K562 (cell line): ENCODE measurements around the gene IRAK3. TPM values are rescaled to one million over a fixed set of nuclear protein-coding genes. Genes with fewer than 3 reads are reported as not detected.

ENCODE experiments used
- ATAC-seq: fragments of 200-7000 bp; cut with Tn5 transposase; 3 replicates; pipeline ENCODE4 v1.9.1; 2020; ENCODE audit warnings: moderate library complexity
- BruUV-seq: library from RNA; stranded (reverse); fragments of 400-500 nt; replicated peaks from 2 replicates; lab custom pipeline; 2021; lab: Mats Ljungman, UMichigan
- CTCF ChIA-PET: fragments of 300-600 bp; formaldehyde crosslinking; extraction: SDS; loops from one replicate; lab custom pipeline; 2021; ENCODE audit warnings: low intra/inter-chr PET ratio; lab: Yijun Ruan, JAX
- POLR2A ChIA-PET: fragments of 300-600, 350-650 bp; sonication (Branson Sonifier 250); formaldehyde crosslinking; extraction: SDS; loops from one replicate; lab custom pipeline; 2021; ENCODE audit warnings: antibody characterized with exemption, inconsistent platforms; lab: Yijun Ruan, JAX
- DNase-seq, 4 experiments: peaks; one replicate each; pipeline versions ENCODE4 v3.0.0 to v3.0.0-alpha.2; 2011 to 2018; ENCODE audit warnings: low spot score in 3 of 4, mixed read lengths in 3 of 4; ENCODE audit errors: extremely low read depth in 1 of 4
- FAIRE-seq: peaks from 2 replicates; lab custom pipeline; 2011; peaks lifted over from hg19 to GRCh38; lab: Jason Lieb, UNC
- H2AFZ ChIP-seq: 2 replicates; pipeline ENCODE4 v1.6.0; 2011; ENCODE audit warnings: low read depth, low read length, control low read depth, inconsistent platforms
- H3K27ac ChIP-seq: fragments of 200-600 bp; 3 replicates; pipeline ENCODE4 v1.8.0; 2011; ENCODE audit warnings: low read depth, mild to moderate bottlenecking, control low read depth, inconsistent platforms, low read length, moderate library complexity, mixed read lengths; ENCODE audit errors: extremely low read depth
- H3K27me3 ChIP-seq, 2 experiments: fragments of 300-600 bp in 1 of 2; 2 replicates in 1 of 2; 3 replicates in 1 of 2; pipeline versions ENCODE4 v1.6.0 to v1.8.0; 2011; ENCODE audit warnings: inconsistent platforms in 2 of 2, low read length in 2 of 2, mild to moderate bottlenecking in 1 of 2, mixed read lengths in 1 of 2, moderate library complexity in 1 of 2; ENCODE audit not compliant: control insufficient read depth in 2 of 2, insufficient read depth in 2 of 2
- H3K36me3 ChIP-seq: fragments of 300-600 bp; 3 replicates; pipeline ENCODE4 v1.8.0; 2011; ENCODE audit warnings: mild to moderate bottlenecking, low read length, inconsistent platforms; ENCODE audit not compliant: control insufficient read depth, insufficient read depth
- H3K4me1 ChIP-seq, 2 experiments: fragments of 200-600 bp in 1 of 2; replicated peaks in 1 of 2; 2 replicates in 1 of 2; 3 replicates in 1 of 2; pipeline versions ENCODE4 v1.5.1 to v1.8.0; 2011; ENCODE audit warnings: inconsistent platforms in 2 of 2, low read length in 2 of 2, mild to moderate bottlenecking in 1 of 2, mixed read lengths in 1 of 2, moderate library complexity in 1 of 2; ENCODE audit not compliant: control insufficient read depth in 2 of 2, insufficient read depth in 2 of 2
- H3K4me2 ChIP-seq: 2 replicates; pipeline ENCODE4 v1.6.1; 2011; ENCODE audit warnings: low read length, control low read depth, inconsistent platforms, mixed read lengths; ENCODE audit not compliant: insufficient read depth
- H3K4me3 ChIP-seq: fragments of 200-600 bp; sonication (generic), shearing (Covaris generic); 2 replicates; pipeline ENCODE4 v1.5.1; 2016; ENCODE audit warnings: control low read depth, inconsistent platforms
- H3K79me2 ChIP-seq: fragments of 200-600 bp; 3 replicates; pipeline ENCODE4 v1.8.0; 2011; ENCODE audit warnings: low read length, inconsistent platforms; ENCODE audit not compliant: control insufficient read depth, insufficient read depth
- H3K9ac ChIP-seq, 2 experiments: 2 replicates each; pipeline versions ENCODE4 v1.6.0 to v1.6.1; 2011; ENCODE audit warnings: low read depth in 2 of 2, low read length in 2 of 2, control low read depth in 1 of 2, inconsistent platforms in 1 of 2, mild to moderate bottlenecking in 1 of 2, mixed read lengths in 1 of 2; ENCODE audit not compliant: insufficient read depth in 1 of 2
- H3K9me1 ChIP-seq: one replicate; pipeline ENCODE4 v1.6.0; 2011; ENCODE audit warnings: inconsistent platforms, mild to moderate bottlenecking, low read length, moderate library complexity; ENCODE audit not compliant: control insufficient read depth, insufficient read depth
- H3K9me3 ChIP-seq: replicated peaks from 2 replicates; pipeline ENCODE4 v1.5.1; 2011; ENCODE audit warnings: low read depth, low read length, inconsistent platforms; ENCODE audit not compliant: control insufficient read depth, insufficient read depth
- H4K20me1 ChIP-seq: replicated peaks from 2 replicates; pipeline ENCODE4 v1.6.1; 2011; ENCODE audit warnings: low read length, inconsistent platforms, mixed read lengths; ENCODE audit not compliant: control insufficient read depth, insufficient read depth
- CHD4 ChIP-seq: fragments of 200-600 bp; sonication (generic); IDR thresholded peaks from 3 replicates; pipeline ENCODE4 v1.6.1; 2012; ENCODE audit warnings: low read depth, mild to moderate bottlenecking, mixed read lengths, low read length, inconsistent platforms; ENCODE audit not compliant: insufficient read depth, insufficient replicate concordance, poor library complexity, severe bottlenecking
- FOXP1 ChIP-seq: sonication (generic); formaldehyde crosslinking; IDR thresholded peaks from 2 replicates; pipeline ENCODE4 v1.8.0; 2022; ENCODE audit warnings: mild to moderate bottlenecking, missing genetic modification reagents
- HMG20B ChIP-seq: fragments of 250-450 bp; sonication (Bioruptor Pico); IDR thresholded peaks from 2 replicates; pipeline ENCODE4 v1.5.0; 2021; ENCODE audit warnings: mild to moderate bottlenecking
- MXI1 ChIP-seq: IDR thresholded peaks from 2 replicates; pipeline ENCODE4 v1.6.1; 2011; ENCODE audit warnings: low read depth, mild to moderate bottlenecking, improper control_type of control experiment, low read length
- NFIX ChIP-seq: fragments of 250-450 bp; sonication (Bioruptor Pico); IDR thresholded peaks from 2 replicates; pipeline ENCODE4 v1.4.0; 2020; ENCODE audit warnings: low read depth, mild to moderate bottlenecking, moderate library complexity
- PBX2 ChIP-seq, 2 experiments: IDR thresholded peaks in 1 of 2; conservative IDR thresholded peaks in 1 of 2; 2 replicates each; pipeline ENCODE4 v1.6.1; 2016; ENCODE audit warnings: low read depth in 2 of 2, mild to moderate bottlenecking in 1 of 2, missing compliant biosample characterization in 1 of 2, missing genetic modification characterization in 1 of 2, moderate library complexity in 1 of 2
- PHF21A ChIP-seq: fragments of 450-650 bp; IDR thresholded peaks from 2 replicates; pipeline ENCODE4 v1.6.1; 2017; ENCODE audit warnings: low read depth, borderline replicate concordance
- ZNF197 ChIP-seq: fragments of 200-800 bp; sonication (Bioruptor generic); IDR thresholded peaks from 2 replicates; pipeline ENCODE4 v1.6.1; 2016; ENCODE audit warnings: low read depth, missing genetic modification characterization, missing compliant biosample characterization
- ZNF277 ChIP-seq: fragments of 250-450 bp; sonication (Bioruptor Pico); IDR thresholded peaks from 2 replicates; pipeline ENCODE4 v1.8.0; 2022; ENCODE audit warnings: inconsistent platforms, mild to moderate bottlenecking, moderate library complexity, borderline replicate concordance
- ZNF445 ChIP-seq: fragments of 250-450 bp; sonication (Bioruptor Pico); IDR thresholded peaks from 2 replicates; pipeline ENCODE4 v1.4.0; 2020; ENCODE audit warnings: low read depth, mild to moderate bottlenecking, moderate library complexity
- ZNF830 ChIP-seq: fragments of 250-450 bp; sonication (Bioruptor Pico); IDR thresholded peaks from 2 replicates; pipeline ENCODE4 v1.5.0; 2021; ENCODE audit warnings: mild to moderate bottlenecking
- WGBS: fragments of 100-300 bp; shearing (Covaris generic); methylation state at CpG from one replicate; pipeline ENCODE4 v1.1.6; 2016; ENCODE audit warnings: low coverage, mixed read lengths; ENCODE audit not compliant: insufficient coverage; ENCODE audit errors: missing lambda C conversion rate; 5-methylcytosine and 5-hydroxymethylcytosine counted together
- in situ Hi-C: fragments of 300-500 bp; cut with MboI; formaldehyde crosslinking; loops from 4 replicates; pipeline ENCODE4 v1.15.0; 2018; ENCODE audit warnings: inconsistent platforms, mixed read lengths
- intact Hi-C: fragments of 100-400 bp; cut with micrococcal nuclease; formaldehyde crosslinking; loops from 2 replicates; pipeline ENCODE4 v1.14.2; 2022
- polyA plus RNA-seq, 8 experiments: library from polyadenylated mRNA; depleted of rRNA in 4 of 8; stranded (reverse) in 5 of 8; unstranded in 3 of 8; fragments of >200 nt; fragmentation: Nextera tagmentation in 2 of 8; fragmentation: Illumina TruSeq in 1 of 8; extraction: Ambion mirVana in 2 of 8; extraction: Trizol in 1 of 8; gene quantifications; 2 replicates each; pipeline versions ENCODE4 v1.2.1 to v1.2.3, GENCODE V29; 2011 to 2014; ENCODE audit warnings: inconsistent platforms in 1 of 8, missing spikeins in 1 of 8
- total RNA-seq, 7 experiments: library from RNA; depleted of rRNA in 6 of 7; stranded (reverse); fragments of >200 nt in 6 of 7; fragmentation: Illumina TruSeq in 2 of 7; extraction: Trizol in 2 of 7; gene quantifications; 2 replicates each; pipeline versions ENCODE4 v1.2.1 to v1.2.3, GENCODE V29; 2011 to 2021; ENCODE audit warnings: low replicate concordance in 1 of 7
- TF ChIP-seq, protein P1 (sequence below): sonication (generic); formaldehyde crosslinking; IDR thresholded peaks from 2 replicates; pipeline ENCODE4 v1.8.0; 2022; ENCODE audit warnings: missing genetic modification reagents, mild to moderate bottlenecking, borderline replicate concordance
- TF ChIP-seq, protein P2 (sequence below): fragments of 250-450 bp; sonication (Bioruptor Pico); IDR thresholded peaks from 2 replicates; pipeline ENCODE4 v1.4.0; 2020; ENCODE audit warnings: borderline replicate concordance
- TF ChIP-seq, protein P3 (sequence below): sonication (generic); formaldehyde crosslinking; IDR thresholded peaks from 2 replicates; pipeline ENCODE4 v1.8.0; 2022; ENCODE audit warnings: missing genetic modification reagents, mild to moderate bottlenecking, moderate library complexity, borderline replicate concordance

The IRAK3 gene
- total and polyA plus RNA-seq, 9 of the 15 experiments (the other 6 are each of a cell fraction or from before 2014, with no cell fraction given), result 0.06 to 0.09 (median 0.07) TPM; not detected in 6

DNA sequence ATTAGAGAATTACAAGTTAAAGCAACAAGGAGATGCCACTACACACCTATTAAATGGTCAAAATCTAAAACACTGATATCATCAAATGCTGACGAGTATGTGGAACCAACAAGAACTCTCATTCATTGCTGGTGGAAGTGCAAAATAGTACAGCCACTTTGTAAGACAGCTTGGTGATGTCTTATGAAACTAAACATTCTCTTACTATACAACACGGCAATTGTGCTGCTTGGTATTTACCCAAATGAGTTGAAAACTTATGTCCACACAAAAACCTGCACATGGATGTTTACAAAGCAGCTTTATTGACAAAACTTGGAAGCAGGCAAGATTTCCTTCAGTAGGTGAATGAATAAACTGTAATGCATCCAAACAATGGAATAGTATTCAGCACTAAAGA lies 22.5 kb upstream of the IRAK3 start:
- Histone ChIP-seq H3K4me1 (peaks cover 5 to 8% of the 10 kb centered on the region in 2 experiments; a peak in 4 of 5 replicates), H3K4me3 (no peak overlapping the region), H3K4me2 (no peak overlapping the region), H3K9ac (no peak overlapping the region), H2AFZ (no peak overlapping the region), H3K9me3 (no peaks in the 10 kb centered on the region), H3K36me3 (peaks cover 11% of the 10 kb centered on the region), H3K27me3 (no peaks in the 10 kb centered on the region), H3K9me1 (no peaks in the 10 kb centered on the region), H3K27ac (no peak overlapping the region), H4K20me1 (no peaks in the 10 kb centered on the region; the same call in 1 of the 2 replicates), H3K79me2 (peaks cover 74% of the 10 kb centered on the region)
- CTCF ChIA-PET, result no interaction called here
- POLR2A ChIA-PET, result interaction anchor here (0.7 kb wide), 1 partner anchor 1009 kb away, joined by 3 read pairs; no protein-coding TSS in a partner anchor
- DNase-seq (no peak), FAIRE-seq (no peak), ATAC-seq (no peak)
- no TSS peak for BruUV-seq
- intact Hi-C loops, result no loop called here
- in situ Hi-C loops, result no loop called here
- 92% methylated on average over 2 of the region's 2 CpGs for WGBS
- no peak for TF ChIP-seq NFIX (CRISPR knock-in tag)
- TF ChIP-seq, protein P1, sequence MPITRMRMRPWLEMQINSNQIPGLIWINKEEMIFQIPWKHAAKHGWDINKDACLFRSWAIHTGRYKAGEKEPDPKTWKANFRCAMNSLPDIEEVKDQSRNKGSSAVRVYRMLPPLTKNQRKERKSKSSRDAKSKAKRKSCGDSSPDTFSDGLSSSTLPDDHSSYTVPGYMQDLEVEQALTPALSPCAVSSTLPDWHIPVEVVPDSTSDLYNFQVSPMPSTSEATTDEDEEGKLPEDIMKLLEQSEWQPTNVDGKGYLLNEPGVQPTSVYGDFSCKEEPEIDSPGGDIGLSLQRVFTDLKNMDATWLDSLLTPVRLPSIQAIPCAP, result no peak
- TF ChIP-seq ZNF445 (CRISPR knock-in tag), result no peak
- TF ChIP-seq, protein P2, sequence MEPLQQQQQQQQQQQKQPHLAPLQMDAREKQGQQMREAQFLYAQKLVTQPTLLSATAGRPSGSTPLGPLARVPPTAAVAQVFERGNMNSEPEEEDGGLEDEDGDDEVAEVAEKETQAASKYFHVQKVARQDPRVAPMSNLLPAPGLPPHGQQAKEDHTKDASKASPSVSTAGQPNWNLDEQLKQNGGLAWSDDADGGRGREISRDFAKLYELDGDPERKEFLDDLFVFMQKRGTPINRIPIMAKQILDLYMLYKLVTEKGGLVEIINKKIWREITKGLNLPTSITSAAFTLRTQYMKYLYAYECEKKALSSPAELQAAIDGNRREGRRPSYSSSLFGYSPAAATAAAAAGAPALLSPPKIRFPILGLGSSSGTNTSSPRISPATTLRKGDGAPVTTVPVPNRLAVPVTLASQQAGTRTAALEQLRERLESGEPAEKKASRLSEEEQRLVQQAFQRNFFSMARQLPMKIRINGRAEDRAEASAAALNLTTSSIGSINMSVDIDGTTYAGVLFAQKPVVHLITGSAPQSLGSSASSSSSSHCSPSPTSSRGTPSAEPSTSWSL (CRISPR knock-in tag), result no peak
- TF ChIP-seq FOXP1 (CRISPR knock-in tag), result no peak
- TF ChIP-seq PHF21A, result no peak
- TF ChIP-seq ZNF277, result no peak
- TF ChIP-seq MXI1, result no peak
- no peak for TF ChIP-seq ZNF197 (CRISPR knock-in tag)
- TF ChIP-seq, protein P3, sequence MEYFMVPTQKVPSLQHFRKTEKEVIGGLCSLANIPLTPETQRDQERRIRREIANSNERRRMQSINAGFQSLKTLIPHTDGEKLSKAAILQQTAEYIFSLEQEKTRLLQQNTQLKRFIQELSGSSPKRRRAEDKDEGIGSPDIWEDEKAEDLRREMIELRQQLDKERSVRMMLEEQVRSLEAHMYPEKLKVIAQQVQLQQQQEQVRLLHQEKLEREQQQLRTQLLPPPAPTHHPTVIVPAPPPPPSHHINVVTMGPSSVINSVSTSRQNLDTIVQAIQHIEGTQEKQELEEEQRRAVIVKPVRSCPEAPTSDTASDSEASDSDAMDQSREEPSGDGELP (CRISPR knock-in tag), result no peak
- no peak for TF ChIP-seq ZNF830 (CRISPR knock-in tag)
- no peak for TF ChIP-seq PBX2 (CRISPR knock-in tag; IDR thresholded peaks at IDR 0.05; ENCODE audit: low read depth)
- TF ChIP-seq PBX2 (tag; conservative IDR thresholded peaks at IDR 0.05; ENCODE audit: low read depth), result no peak
- TF ChIP-seq HMG20B, result no peak
- TF ChIP-seq CHD4, result no peak
